ENCODE measurements around the gene MICAL1.

The MICAL1 gene

GRCh38 chr6:109420751-109421150 lies 34.8 kb downstream of the MICAL1 start:
- no peak for DNase-seq

DNA sequence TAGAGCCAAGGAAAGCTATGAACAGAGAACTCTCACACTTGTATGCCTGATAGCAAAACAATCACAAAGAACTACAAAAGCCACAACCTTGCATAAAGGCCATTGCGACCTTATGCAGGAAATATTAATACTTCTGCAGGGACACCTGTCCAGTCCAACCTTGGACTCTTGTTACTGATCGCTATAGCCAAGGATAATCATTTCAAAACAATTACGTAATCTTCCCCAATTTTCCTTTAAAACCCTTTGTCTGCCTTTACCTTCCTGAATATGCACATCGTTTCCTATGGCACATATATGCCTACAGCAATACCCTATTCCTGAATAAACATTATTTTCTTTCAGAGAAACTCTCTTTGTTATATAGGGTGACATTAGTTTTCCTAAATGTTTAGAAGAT lies 37.9 kb downstream of the MICAL1 start:
- no peak for DNase-seq

DNA sequence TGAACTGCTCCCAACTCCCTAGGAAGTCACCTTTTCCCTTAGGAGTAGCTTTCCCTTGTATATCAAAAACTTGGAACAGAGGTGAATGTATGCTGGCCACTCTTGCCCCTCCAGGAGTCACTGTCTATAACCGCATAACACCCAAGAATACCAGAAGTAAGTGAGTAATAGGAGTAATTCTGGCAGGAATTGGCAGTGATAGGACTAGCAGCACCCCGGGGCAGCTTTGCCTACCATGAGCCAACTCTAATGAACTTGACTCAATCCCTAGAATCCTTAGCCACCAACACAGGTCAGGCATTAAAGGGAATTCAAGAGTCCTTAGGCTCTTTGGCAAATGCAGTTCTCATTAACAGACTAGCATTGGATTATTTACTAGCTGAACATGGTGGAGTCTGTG lies 44.5 kb downstream of the MICAL1 start:
- DNase-seq, result no peak

DNA sequence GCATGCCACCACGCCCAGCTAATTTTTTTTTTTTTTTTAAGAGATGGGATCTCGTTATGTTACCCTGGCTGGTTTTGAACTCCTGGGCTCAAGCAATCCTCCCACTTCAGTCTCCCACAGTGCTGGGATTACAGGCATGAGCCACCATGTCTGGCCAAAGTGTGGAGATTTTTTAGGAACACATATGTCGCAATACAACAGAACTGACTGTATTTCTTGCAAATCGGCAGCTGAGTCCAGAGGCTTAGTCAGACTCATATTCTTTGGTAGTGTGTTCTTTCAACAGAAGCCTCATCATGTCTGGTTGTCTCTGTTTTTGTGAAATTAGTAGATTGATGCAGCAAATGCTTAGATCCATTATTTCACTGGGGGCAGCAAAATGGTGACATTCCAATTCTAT lies 49.4 kb downstream of the MICAL1 start:
- DNase-seq, result no peak

DNA sequence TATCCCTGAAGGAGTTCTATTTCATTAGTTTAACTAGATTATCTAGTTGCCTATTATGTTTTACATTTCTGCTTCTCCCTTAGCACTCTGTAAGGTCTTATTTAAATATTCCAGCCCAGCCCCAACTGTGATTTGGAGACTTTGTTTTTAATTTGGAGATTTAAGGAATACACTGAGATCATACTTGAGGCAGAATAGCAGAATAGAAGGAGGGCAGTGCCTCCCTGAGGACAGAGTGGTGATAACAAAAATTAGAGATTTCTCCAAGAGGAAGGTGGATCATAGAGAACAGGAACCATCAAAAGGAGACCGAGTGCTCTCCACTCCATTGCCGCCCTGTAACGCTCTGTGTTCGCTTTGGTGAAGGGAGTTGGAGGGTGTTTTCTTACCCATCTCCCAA lies 58.6 kb downstream of the MICAL1 start:
- DNase-seq, result no peak

GRCh38 chr6:109396046-109396718 lies 59.4 kb downstream of the MICAL1 start:
- DNase-seq, result no peak
